Islet of Langerhans (tissue), 1 donor: ENCODE data around the gene FARS2.

Source experiments
- FAIRE-seq: peaks from one replicate; lab custom pipeline; 2011; peaks lifted over from hg19 to GRCh38; lab: Jason Lieb, UNC

Gene FARS2

DNA sequence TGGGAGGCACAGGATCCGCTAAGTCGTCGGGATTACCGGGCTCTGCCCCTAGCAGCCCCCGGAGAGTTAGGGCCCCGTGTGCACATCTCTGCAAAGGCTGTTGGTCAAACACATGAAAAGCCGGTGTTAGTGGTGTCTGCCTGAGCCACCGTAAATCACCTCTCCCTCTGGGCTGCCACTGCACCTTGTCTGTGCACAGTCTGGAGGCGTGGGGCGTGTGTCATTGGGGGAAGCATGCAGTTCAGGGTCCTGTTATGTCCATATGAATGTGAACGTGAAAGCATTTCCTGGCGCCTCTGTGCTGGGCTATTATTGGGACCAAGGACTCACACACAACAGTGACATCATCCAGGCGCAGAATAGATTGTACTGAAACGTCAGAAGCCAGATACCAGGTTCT, 439.9 kb downstream of the FARS2 start:
- no peak for FAIRE-seq

DNA sequence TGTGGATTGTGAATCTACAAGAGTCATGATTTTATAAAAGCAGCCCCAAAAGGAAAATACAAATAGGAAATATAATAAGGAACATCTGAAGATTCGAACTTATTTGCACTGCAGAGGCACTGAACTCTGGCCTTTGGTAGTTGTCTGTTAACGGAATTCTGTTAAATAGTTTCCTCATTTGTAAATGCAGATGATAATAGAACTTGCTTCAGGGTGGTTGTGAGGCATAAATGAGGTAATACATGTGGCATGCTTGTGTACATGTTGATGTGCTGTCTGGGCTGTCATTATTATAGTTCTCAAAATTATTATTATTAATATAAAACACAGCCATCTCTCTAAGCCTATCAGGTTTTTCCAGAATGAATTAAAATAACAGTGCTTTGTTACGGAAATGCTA, 443.4 kb downstream of the FARS2 start:
- FAIRE-seq, result no peak

GRCh38 chr6:5705252-5705651, 443.9 kb downstream of the FARS2 start:
- no peak for FAIRE-seq

DNA sequence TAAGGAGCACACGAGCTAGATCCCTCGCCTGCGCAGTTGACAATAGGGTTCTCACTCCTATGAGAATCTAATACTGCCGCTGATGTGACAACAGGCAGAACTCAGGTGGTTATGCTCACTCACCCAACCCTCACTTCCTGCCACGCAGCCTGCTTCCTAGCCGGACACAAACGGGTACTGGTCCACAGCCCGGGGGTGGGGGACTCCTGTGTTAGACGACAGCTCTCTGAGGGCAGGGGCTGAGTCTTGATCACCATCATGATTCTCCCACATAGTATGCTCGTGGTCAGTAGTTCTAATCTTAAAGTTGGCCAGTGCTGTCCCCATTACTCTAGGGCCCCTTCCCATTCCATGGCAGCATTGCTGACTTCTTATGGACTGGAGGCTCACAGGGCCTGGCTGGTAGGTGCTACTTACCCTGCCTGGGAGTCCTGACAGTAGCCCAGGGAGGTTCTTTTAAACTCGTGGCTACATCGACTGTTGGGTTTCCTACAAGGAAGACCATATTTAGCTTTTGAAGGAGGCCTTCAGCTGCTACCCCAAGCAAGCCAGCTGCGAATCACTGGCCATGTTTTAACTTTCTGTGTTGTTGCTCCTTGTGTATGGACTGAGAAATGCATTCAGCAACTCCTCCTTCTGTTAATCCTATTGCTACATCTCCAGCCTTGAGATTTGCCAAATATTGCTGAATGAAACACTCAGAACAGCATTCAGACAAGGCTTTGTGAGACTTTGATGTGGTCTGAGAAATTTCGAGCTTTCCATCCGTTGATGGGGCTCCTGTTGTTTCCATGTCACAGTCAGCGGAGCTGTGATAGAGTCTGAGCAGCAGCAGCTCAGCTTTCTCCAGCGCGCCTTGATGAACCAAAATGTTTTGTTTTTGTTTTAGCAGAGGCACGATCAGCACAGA, 445.1 kb downstream of the FARS2 start:
- no peak for FAIRE-seq

DNA sequence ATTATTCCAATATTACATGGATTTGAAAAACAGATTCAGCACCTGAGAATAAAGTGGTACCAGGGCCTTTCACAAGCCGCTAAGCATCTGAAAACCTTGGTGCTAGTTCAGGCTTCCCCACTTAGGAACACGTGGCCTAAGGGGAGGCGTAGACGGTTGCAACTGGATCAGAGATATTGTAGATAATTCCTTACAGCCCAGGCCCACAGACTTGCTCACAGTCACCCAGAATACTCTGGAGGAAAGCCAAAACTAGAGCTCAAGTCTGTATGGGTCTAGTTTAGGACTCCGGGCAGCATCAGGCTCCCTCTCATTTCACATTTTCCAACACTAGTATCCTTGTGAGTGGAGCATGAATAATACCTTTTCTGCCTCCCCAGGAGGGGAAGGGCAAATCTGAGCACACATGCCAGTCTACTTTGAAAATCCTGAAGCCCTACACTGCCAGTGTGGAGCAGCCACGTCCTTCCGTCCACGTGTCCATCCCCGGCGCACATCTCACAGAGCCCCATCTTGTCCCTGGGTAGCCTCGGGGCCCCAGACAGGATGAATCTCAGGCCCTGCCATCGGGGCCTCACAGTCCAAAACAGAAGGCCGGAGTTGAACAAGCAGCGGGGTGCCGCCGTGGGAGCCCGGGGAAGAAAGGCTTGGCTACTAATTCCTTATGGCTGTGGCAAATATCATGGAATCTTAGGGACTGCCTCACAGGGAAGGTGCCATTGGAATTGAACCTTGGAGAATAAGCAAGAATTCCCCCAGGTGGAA, 446.1 kb downstream of the FARS2 start:
- no peak for FAIRE-seq

DNA sequence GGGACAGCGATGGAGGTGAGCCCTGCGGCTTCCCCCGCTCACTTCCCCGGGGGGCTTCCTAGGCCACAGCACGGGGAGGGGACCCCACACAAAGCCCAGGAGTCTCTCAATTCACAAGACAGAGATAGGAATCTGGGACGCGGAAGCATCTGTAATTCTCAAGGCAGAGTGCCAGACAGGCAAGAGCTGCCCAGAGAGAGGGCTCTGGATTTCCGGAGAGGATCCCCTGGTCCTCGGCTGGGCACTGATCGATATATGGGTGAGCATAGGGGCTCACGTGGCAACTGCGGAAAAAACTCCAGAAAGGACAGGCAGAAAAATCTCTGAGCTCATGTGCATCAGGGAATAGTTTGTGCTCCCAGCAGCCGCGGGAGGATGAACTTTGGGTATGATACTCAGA, 449.2 kb downstream of the FARS2 start:
- no peak for FAIRE-seq

DNA sequence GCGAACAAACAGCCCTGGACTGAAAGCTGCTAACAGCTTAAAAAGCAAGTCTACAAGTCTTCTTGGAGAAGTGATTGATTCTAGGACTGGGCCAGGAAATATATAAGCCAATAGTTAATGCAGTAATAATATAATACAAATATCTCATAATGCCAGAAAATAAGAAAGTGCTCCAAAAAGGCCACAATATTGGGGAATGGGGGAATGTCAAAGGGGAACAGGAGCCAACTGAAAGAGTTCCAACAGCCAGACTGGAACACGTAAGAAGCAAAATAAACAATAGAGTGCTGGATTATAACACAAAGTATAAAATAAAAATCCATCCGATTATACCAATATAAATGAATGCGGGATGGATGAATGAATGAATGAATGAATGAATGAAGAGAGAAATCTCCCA, 449.6 kb downstream of the FARS2 start:
- no peak for FAIRE-seq

- FAIRE-seq, result no peak
These were observed 451.3 kb downstream of the FARS2 start for GRCh38 chr6:5712349-5713215.

- FAIRE-seq, result no peak
These were observed 452.2 kb downstream of the FARS2 start for GRCh38 chr6:5713519-5713918.

DNA sequence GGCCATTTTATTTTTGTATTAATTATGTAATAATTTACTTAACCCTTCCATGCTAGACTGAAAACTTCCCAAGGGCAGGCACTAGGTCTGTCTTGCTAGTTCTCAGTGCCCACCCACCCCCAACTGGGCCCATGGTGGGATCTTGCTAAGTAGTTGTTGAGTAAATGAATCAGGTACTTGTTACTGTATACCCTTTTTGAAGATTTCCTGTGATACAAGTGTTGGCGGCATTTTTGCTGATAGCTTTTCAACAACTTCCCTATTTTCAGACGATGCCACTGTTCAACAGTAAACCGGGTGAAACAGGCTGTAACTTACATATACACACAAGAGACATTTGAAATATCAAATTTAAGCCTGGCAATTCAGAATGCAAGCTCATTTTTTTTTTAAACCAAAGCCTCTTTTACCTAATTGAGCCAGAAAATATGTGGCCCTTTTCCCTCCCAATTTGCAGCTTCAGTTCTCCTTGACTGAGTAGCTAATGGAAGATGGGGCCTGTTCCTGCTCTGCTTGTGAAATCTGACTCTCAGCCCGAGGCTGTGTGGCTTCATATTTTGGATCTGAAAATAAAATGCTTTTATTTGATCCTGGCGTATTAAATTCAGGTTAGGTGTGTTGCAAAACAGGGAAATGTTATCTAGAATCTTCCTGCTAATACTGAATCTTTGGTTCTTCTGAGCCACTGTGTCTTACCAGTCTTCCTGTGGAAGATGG, 457.1 kb downstream of the FARS2 start:
- no peak for FAIRE-seq

DNA sequence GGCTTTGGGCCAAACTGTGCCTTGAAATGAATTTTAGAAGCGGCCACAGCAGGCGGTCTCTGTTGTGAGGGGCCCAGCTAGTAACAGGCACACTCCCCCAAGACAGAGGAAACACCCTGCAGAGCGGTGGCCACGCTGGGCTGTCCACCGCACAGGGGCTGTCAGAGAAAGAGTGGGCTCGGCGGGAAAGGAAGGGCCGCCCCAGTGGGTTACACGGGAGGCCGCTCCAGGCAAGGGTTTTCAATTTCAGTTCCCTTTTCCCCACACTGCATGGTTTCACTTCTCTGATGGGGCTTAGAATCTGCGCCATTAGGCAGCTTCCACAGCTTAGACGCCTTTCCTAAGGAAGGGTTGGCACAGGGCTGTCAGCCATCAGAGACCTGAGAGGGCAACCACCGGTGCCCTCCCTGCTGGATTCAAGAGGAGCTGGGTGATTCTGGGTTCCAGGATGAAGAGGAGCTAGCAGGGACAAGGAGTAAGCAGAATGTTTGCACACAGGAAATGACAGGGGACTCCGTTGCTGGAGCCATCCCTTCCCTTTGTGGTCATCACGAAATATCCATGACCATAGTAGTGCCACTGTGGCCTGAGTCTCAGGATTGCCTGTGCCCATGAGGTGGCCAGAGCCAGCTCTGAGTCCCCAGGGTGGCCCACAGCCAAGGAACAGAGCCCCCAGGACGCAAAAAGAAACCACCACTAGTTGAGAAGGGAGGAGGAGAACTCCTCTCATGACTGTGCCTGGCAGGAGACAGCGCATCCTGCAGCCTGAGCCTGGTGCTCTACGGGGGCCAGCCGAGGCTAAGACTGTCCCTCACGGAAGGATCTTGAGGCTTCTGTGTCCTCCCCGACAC, 462.8 kb downstream of the FARS2 start:
- FAIRE-seq, result no peak

DNA sequence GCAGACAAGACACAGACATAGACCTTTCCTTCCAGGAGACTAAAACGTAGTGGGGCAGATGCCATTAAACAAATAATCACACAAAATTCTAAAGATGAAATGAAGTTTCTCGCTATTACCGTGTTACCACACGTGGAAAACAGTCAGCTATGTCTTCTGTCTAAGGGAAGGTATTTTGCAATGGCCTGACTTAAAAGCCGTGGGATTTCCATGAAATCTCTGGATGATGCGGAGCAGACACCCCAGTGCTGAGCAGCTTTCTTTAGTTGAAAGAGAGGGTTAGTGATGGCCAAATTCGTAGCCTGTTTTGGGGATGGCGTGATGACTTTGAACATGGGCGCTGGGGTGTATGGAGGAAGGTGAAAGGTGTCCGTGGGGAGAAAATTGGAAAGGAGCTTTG, 463.6 kb downstream of the FARS2 start:
- no peak for FAIRE-seq

DNA sequence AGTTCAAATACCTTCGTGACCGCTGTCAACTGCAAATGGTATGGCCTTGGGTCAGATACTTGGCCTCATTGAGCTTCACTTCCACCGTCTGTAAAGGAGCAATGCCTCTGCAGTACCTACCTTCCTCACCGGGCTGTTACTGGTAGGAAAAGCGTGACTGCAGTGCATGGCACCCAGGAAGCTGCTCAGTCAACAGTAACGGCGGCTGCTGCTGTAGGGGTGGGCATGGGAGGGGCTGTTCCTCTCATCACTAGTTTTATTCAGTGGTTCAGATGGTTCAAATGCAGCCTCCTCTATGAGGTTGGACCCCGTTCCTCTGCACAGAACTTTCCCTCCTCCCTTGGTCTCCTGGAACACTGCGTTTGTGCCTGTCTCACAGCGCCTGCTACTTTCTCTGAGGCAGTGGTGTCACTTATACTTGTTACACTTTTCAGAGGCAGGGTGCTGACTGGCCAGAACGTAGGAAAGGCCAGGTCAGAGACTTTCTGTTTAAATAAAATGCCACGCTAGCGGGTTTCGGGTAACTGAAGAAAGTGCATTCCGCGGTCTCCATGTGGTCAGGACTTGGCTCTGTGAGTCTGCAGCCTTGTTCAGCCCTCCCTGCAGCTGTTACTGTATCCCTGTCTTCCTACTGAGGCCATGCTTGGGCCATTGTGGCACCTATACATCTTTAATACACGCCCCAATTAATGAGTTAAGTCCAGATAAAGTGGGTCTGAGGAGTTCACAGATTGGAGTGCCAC, 465.8 kb downstream of the FARS2 start:
- no peak for FAIRE-seq

DNA sequence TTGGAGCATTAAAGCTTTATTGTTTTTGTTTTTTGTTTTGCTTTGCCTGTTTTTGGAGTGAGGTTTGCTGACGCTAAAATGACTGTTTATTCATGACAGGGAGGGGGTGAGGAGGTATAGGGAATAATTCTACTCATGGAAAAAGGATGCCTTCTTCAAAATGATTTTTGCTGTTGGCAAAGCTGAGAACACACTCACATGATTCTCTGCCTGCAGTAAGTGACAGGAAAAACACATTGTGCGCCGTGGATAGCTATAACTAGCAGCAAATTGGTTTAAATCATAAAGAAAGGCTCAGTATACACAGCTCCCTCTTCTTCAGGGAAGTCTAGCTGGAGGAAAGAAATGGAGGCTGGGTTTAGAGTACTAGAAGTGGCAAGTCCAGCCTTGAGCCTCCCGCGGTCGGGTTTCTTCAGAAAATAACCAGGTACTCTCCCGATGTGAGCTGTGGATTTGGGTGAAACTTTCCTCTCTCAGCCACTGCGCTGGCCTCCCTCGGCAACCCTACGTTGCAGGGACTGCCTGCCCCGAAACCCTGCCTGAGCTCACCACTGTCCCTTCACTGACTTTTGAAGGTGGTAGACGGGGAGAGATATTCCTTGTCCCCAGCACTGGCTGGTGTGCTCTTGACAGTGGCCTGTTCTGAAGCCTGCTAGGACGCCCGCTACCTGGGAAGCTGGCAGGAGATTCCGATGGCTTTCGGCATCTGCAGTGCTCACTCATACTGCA, 467.2 kb downstream of the FARS2 start:
- no peak for FAIRE-seq

GRCh38 chr6:5729080-5729434, 467.7 kb downstream of the FARS2 start:
- no peak for FAIRE-seq

- FAIRE-seq, result no peak
These were observed 468.7 kb downstream of the FARS2 start for GRCh38 chr6:5729813-5730517.

GRCh38 chr6:5730585-5731263, 469.4 kb downstream of the FARS2 start:
- no peak for FAIRE-seq

DNA sequence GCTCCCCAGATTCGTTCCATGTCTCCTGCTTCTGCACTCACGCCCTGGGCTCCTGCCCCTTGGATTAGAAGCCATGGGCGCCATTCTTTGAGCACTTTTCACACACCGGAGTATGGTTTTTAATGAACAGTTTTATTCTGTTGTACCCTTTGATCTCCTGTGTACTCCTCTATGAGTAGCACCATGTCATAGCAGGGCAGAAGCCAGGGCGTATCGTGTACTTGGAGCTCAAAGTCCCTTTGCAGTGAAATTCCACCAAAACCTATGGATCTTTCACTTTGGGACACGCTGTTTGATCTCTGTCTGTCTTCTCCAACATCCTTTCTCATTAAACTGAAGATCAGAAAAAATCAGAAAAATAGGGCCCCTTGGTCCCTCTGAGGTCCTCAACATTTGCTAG, 470.1 kb downstream of the FARS2 start:
- no peak for FAIRE-seq
